ENCODE measurements around the gene CXCL3. TPM values are rescaled to one million over a fixed set of nuclear protein-coding genes. Genes with fewer than 3 reads are reported as not detected.

Gene CXCL3
- polyA plus RNA-seq, 2 of the 4 experiments (the other 2 are of a cell fraction): 5.1 to 17.9 TPM

- FAIRE-seq (no peak), ATAC-seq (no peak), DNase-seq (ENCODE audit: low read depth in 1 of 2, low spot score in 1 of 2) (no peak)
- no peak overlapping the region for H3K4me2 ChIP-seq
- POLR2A ChIA-PET: no interaction called here
- no peak overlapping the region for H3K4me3 ChIP-seq
- H3K4me1 ChIP-seq: peaks cover 29% of the 10 kb centered on the region
- TF ChIP-seq NR3C1 (IDR thresholded peaks at IDR 0.05) (no peak), HMGXB4 (CRISPR knock-in tag; IDR thresholded peaks at IDR 0.05; ENCODE audit: borderline replicate concordance) (no peak)
- no peaks in the 10 kb centered on the region for H3K9me3 ChIP-seq
- peak overlapping the region; percentile 49 to 69; a peak in 5 of 6 replicates for H3K27ac ChIP-seq
- 88% methylated on average over 1 of the region's 1 CpG for WGBS (ENCODE audit: missing lambda C conversion rate)
- CTCF ChIA-PET: no interaction called here
Observed at GRCh38 chr4:74054483-74055047, 16.1 kb upstream of the CXCL3 start.

GRCh38 chr4:74047152-74047551 is 8.7 kb upstream of the CXCL3 start:
- ChIA-PET POLR2A (no interaction called here), CTCF (no interaction called here)
- WGBS (ENCODE audit: missing lambda C conversion rate): 31% methylated on average over 1 of the region's 1 CpG
- no peak for ATAC-seq
- 0 out of 3 replicates have a peak, but pooled peaks cover 6% of the 10 kb centered on the region for H3K4me1 ChIP-seq
- no peak for DNase-seq (ENCODE audit: low read depth in 1 of 2, low spot score in 1 of 2)
- H3K9me3 ChIP-seq: peaks cover 10% of the 10 kb centered on the region; the same call in 2 of the 3 replicates
- no peak overlapping the region for H3K4me3 ChIP-seq
- no peak for FAIRE-seq
- TF ChIP-seq ZNF302 (CRISPR knock-in tag; IDR thresholded peaks at IDR 0.05) (no peak), ESRRA (IDR thresholded peaks at IDR 0.05; ENCODE audit: borderline replicate concordance, low read length) (no peak), ZC3H11A (IDR thresholded peaks at IDR 0.05) (no peak), CEBPB (IDR thresholded peaks at IDR 0.05) (no peak), MAZ (IDR thresholded peaks at IDR 0.05; ENCODE audit: borderline replicate concordance, low read depth, low read length) (no peak), HOXB5 (CRISPR knock-in tag; IDR thresholded peaks at IDR 0.05) (no peak)
- no peak overlapping the region for H3K4me2 ChIP-seq
- H3K27ac ChIP-seq: no peak overlapping the region

- POLR2A ChIA-PET: no interaction called here
- DNase-seq (ENCODE audit: low read depth in 1 of 2, low spot score in 1 of 2) (no peak), ATAC-seq (no peak), FAIRE-seq (no peak)
- CTCF ChIA-PET: no interaction called here
- no peak overlapping the region for H3K4me3 ChIP-seq
- H3K9me3 ChIP-seq: peaks cover 10% of the 10 kb centered on the region; the same call in 2 of the 3 replicates
- H3K4me1 ChIP-seq: peaks cover 6% of the 10 kb centered on the region; the same call in 1 of the 3 replicates
- no peak overlapping the region for H3K27ac ChIP-seq
- TF ChIP-seq SREBF2 (IDR thresholded peaks at IDR 0.05) (no peak), CBX8 (IDR thresholded peaks at IDR 0.05) (no peak), MAX (IDR thresholded peaks at IDR 0.05) (no peak), RARB (CRISPR knock-in tag; IDR thresholded peaks at IDR 0.05) (no peak), FOSB (CRISPR knock-in tag; IDR thresholded peaks at IDR 0.05) (no peak)
- no peak overlapping the region for H3K4me2 ChIP-seq
- WGBS (ENCODE audit: missing lambda C conversion rate): 92% methylated on average over 2 of the region's 2 CpGs
Observed at GRCh38 chr4:74045772-74046171, 7.3 kb upstream of the CXCL3 start.

GRCh38 chr4:74045247-74045646 is 6.8 kb upstream of the CXCL3 start:
- H3K4me1 ChIP-seq: peaks cover 11% of the 10 kb centered on the region
- H3K27ac ChIP-seq: no peak overlapping the region
- peaks cover 10% of the 10 kb centered on the region; the same call in 2 of the 3 replicates for H3K9me3 ChIP-seq
- no peak overlapping the region; the same call in 1 of the 3 replicates for H3K4me2 ChIP-seq
- FAIRE-seq (no peak), DNase-seq (ENCODE audit: low read depth in 1 of 2, low spot score in 1 of 2) (no peak), ATAC-seq (no peak)
- ChIA-PET CTCF (no interaction called here), POLR2A (no interaction called here)
- H3K4me3 ChIP-seq: no peak overlapping the region
- WGBS (ENCODE audit: missing lambda C conversion rate): 68% methylated on average over 3 of the region's 3 CpGs
- TF ChIP-seq ATOH8 (CRISPR knock-in tag; IDR thresholded peaks at IDR 0.05; ENCODE audit: low read depth) (no peak), FOXS1 (CRISPR knock-in tag; IDR thresholded peaks at IDR 0.05) (no peak), PHF8 (IDR thresholded peaks at IDR 0.05; ENCODE audit: borderline replicate concordance, low read depth) (no peak), CTCF (IDR thresholded peaks at IDR 0.05) (no peak), CBX2 (IDR thresholded peaks at IDR 0.05; ENCODE audit: borderline replicate concordance, low read depth) (no peak), KDM1A (IDR thresholded peaks at IDR 0.05; ENCODE audit: low read depth) (no peak), ZSCAN20 (CRISPR knock-in tag; IDR thresholded peaks at IDR 0.05) (no peak), MAX (IDR thresholded peaks at IDR 0.05) (no peak)
